GM10847 (cell line): Measurements from ENCODE around the gene CCSER1.

ENCODE experiments used
- POLR2A ChIP-seq: IDR thresholded peaks from 2 replicates; pipeline ENCODE4 v1.6.1; 2011; ENCODE audit not compliant: insufficient read length; ENCODE audit errors: extremely low read depth

CCSER1 gene

DNA sequence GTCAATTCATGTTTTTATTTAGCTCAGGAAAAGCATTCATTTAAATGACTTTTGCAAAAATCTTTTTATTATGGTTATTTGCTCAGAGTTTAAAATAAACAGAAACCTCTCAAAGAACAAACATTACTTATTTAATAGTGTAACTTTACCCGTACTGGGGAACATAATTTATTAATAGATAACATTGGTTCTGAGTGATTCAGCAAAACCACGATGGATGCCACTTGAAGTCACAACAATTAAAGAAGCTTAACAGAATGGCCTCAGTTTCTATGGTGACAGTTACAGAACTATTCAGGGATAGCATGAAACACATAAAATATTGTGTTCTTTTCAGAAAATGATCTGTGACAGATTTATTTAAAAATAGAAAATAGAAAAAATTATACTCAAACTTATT lies 368.7 kb downstream of the CCSER1 start:
- no peak for TF ChIP-seq POLR2A

GRCh38 chr4:90498175-90498574 lies 371.0 kb downstream of the CCSER1 start:
- TF ChIP-seq POLR2A: no peak

DNA sequence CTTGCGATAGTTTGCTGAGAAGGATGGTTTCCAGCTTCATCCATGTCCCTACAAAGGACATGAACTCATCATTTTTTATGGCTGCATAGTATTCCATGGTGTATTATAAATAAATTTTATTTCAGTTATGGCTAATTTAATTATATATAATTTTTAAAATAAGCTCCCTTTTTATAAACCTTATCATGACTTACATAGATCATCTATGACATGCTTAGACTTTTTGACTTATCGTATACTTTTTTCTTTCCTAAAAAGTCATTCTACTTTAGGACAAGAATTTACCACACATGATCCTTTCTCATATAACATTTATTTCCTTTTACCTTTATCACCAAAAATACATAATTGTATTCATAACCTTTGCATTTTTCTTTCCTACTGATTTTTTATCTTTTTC lies 376.5 kb downstream of the CCSER1 start:
- TF ChIP-seq POLR2A: no peak

DNA sequence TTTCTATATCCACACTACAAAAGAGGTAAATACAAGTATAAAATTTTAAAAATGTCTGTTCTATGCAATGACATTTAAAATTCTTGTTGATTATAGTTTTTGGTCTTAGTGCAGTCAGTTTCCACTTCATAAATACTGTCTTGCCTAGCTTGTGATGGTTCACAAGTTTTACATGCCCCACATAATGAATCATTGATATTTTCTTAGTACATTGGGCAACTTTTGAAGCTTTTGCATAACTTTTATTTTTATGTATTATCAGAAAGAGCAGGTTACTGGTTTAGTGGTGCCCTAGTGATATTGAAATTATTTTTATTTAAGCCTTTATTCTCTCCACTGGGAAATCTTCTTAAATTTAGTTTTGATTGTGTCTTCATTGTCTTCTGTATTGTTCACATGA lies 388.0 kb downstream of the CCSER1 start:
- TF ChIP-seq POLR2A: no peak

GRCh38 chr4:90528551-90528950 lies 401.4 kb downstream of the CCSER1 start:
- TF ChIP-seq POLR2A: no peak

GRCh38 chr4:90536408-90536807 lies 409.2 kb downstream of the CCSER1 start:
- TF ChIP-seq POLR2A: no peak

- no peak for TF ChIP-seq POLR2A
These were observed 410.3 kb downstream of the CCSER1 start for GRCh38 chr4:90537491-90537890.

DNA sequence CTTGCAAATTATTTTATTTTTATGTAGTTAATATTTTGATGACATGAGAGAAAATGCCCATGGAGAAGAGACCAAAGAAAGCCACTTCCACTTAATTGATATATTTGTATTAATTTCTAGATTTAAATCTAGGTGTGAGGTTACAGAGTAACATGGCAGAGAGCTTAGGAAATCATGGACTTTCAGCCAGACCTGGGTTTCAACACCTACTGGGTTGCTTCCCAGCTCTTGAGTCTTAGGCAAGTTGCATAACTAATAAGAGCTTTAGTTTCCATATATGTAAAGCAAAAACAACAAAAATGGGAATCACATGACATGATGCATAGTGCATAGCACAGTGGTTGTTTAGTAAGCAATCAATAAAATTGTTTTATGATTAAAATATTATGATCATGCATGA lies 413.3 kb downstream of the CCSER1 start:
- TF ChIP-seq POLR2A: no peak

GRCh38 chr4:90542216-90542615 lies 415.0 kb downstream of the CCSER1 start:
- TF ChIP-seq POLR2A: no peak

DNA sequence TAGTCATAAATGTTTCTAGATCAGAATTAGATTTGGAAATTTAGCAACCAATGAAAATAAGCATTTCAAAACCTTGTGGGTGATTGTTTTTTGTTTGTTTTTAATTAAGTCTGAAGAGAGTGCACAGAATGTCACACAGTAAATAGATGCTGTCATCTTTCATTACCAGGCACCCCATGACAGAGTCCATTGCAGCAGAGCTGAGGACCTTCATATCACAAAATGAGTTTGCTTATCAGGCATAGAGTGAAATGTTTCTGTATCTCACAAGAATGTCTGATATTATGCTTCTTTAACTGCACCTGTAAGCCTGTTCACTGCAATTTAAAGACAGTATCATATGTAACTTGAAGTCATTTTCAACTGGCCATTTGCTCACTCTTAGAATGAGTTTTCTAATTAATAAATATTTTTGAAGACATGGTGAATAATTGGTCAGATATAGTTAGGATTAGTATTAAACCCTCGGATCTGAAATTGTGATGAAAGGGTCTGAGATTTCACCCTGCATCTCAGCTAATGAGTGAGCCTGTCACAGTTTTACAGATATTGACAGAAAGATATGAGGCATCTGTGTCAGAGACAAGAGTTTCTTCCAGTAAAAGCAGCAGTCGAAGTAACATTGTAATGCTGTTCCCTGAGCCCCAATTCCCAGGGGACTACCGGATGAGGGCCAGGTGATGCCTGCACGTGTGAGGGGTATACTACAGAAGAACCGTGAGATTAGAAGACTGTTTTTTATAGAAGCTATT lies 416.4 kb downstream of the CCSER1 start:
- no peak for TF ChIP-seq POLR2A

GRCh38 chr4:90544532-90545045 lies 417.4 kb downstream of the CCSER1 start:
- TF ChIP-seq POLR2A: no peak

DNA sequence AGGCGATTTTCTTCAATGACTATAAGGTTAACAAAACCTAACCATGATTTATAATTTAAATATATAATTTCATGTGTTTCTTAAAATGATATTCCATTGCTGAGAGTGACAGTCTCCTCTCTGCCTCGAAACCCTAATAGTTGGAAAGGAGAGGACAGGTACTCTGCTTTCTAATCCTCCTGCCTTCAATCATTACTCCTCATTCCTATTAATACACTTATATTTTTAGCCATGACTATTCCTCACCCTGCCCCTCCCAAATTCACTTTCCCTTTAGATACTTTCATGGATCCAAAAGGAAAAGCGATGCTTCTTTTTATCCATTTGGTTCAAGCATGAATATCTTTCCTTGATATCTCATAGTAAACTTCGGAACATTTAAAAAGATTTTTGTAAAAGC lies 418.2 kb downstream of the CCSER1 start:
- no peak for TF ChIP-seq POLR2A

GRCh38 chr4:90546114-90546513 lies 418.9 kb downstream of the CCSER1 start:
- no peak for TF ChIP-seq POLR2A

DNA sequence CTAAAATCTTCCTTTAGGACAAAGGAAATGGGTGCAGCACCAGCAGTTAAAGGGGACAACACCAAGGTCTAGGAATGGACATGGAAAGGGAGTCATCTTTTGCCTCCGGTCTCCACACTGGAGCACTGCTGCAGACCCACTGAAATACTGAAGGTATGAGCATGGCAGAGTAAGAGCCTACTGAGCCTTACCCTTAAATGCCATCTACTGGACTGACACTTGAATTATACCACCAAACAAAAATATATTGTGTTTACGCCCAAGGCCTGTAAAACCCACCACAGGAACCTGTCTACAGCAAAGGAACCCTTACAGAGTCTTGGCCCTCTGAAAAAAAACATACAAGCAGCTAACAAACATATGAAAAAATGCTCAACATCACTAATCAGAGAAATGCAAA lies 443.4 kb downstream of the CCSER1 start:
- no peak for TF ChIP-seq POLR2A

DNA sequence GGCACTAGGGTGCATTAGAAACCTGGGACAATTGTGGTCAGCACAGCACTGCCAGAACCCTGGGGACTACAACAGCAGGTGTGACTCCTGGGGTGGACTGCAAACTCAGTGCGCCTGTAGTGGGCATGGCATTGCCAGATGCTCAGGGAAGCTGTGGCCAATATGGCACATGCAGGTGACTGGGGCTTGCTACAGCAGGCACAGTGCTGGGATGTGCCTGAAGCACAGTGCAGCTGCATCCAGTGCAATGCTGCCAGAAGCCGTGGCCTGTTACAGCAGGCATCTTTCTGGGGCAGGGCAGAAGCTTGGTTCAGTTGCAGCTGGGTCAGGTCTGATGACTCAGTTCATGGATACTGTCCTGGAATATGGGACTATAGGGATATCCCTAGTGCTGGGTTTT lies 445.8 kb downstream of the CCSER1 start:
- TF ChIP-seq POLR2A: no peak

- TF ChIP-seq POLR2A: no peak
These were observed 448.2 kb downstream of the CCSER1 start for GRCh38 chr4:90575371-90575770.

GRCh38 chr4:90580326-90580725 lies 453.1 kb downstream of the CCSER1 start:
- no peak for TF ChIP-seq POLR2A

- TF ChIP-seq POLR2A: no peak
These were observed 454.9 kb downstream of the CCSER1 start for GRCh38 chr4:90582087-90582486.

GRCh38 chr4:90584051-90584450 lies 456.9 kb downstream of the CCSER1 start:
- TF ChIP-seq POLR2A: no peak
